MM.1S (cell line): ENCODE data around the gene BBX.

Source experiments
- CTCF ChIP-seq: fragments of 300-600 bp; sonication (generic); IDR thresholded peaks from 2 replicates; pipeline ENCODE4 v1.5.1; 2016; ENCODE audit warnings: antibody characterized with exemption, low read length, mixed read lengths
- EZH2 ChIP-seq: fragments of 300-600 bp; sonication (generic); optimal IDR thresholded peaks from 2 replicates; pipeline ENCODE3; 2017; ENCODE audit warnings: low read depth, mild to moderate bottlenecking, antibody characterized with exemption, low read length, mixed read lengths
- EZH2phosphoT487 ChIP-seq: fragments of 300-600 bp; sonication (generic); IDR thresholded peaks from 2 replicates; pipeline ENCODE4 v1.6.1; 2018; ENCODE audit warnings: antibody characterized with exemption, low read length

DNA sequence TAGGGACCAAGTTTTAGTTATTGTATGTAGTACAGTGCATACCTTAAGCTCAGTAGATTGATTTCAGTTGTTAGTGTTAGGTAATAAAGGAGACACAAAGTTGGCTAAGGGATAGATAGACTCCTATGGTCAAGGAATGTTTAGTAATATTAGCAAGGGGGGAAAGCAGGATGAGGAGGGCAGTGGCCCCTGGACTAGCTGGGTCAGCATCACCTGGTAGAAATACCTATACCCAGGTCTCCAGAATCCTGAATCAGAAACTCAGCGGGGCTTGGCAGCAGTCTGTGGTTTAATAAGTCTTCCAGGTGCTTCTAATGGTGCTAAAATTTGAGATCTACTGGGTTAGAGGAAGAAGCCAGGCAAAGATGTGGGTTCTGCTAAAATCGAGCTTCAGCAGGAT, 35.0 kb downstream of the BBX start:
- TF ChIP-seq CTCF (no peak), EZH2 (no peak), EZH2phosphoT487 (no peak)
